ENCODE data around the gene PSMC4.
"Not testable (repeated sequence)": the region's sequence is repeated elsewhere in the genome, so short reads cannot be mapped to it uniquely, and the experiment has no call there.

PSMC4 gene

GRCh38 chr19:39949026-39949747, 21.8 kb upstream of the PSMC4 start:
- DNase-seq = no peak

GRCh38 chr19:39951065-39951650, 19.8 kb upstream of the PSMC4 start:
- no peak for DNase-seq

- DNase-seq = no peak
Measured at GRCh38 chr19:39951686-39952085, 19.3 kb upstream of the PSMC4 start.

GRCh38 chr19:39953915-39954314, 17.1 kb upstream of the PSMC4 start:
- no peak for DNase-seq

GRCh38 chr19:39957886-39958285, 13.1 kb upstream of the PSMC4 start:
- not testable (repeated sequence) for DNase-seq

- not testable (repeated sequence) for DNase-seq
Measured at GRCh38 chr19:39958942-39959341, 12.0 kb upstream of the PSMC4 start.

- not testable (repeated sequence) for DNase-seq
Measured at GRCh38 chr19:39959407-39959806, 11.6 kb upstream of the PSMC4 start.

GRCh38 chr19:39963898-39964297, 7.1 kb upstream of the PSMC4 start:
- no peak for DNase-seq

- no peak for DNase-seq
Measured at GRCh38 chr19:39966617-39967016, 4.3 kb upstream of the PSMC4 start.

GRCh38 chr19:39967561-39967960, 3.4 kb upstream of the PSMC4 start:
- DNase-seq = no peak

GRCh38 chr19:39968789-39969188, 2.2 kb upstream of the PSMC4 start:
- no peak for DNase-seq

GRCh38 chr19:39969266-39969665, 1.7 kb upstream of the PSMC4 start:
- no peak for DNase-seq

- DNase-seq = no peak
Measured at GRCh38 chr19:39969681-39970424, 1.1 kb upstream of the PSMC4 start.

- DNase-seq = no peak
Measured at GRCh38 chr19:39970425-39970674, 615 bp upstream of the PSMC4 start.

- DNase-seq = peak; percentile 23
Measured at GRCh38 chr19:39971380-39972035, 543 bp downstream of the PSMC4 start.

- DNase-seq = no peak
Measured at GRCh38 chr19:39974377-39975155, 3.6 kb downstream of the PSMC4 start.

GRCh38 chr19:39982883-39983282, 11.9 kb downstream of the PSMC4 start:
- no peak for DNase-seq

- DNase-seq = no peak
Measured at GRCh38 chr19:39983695-39984300, 12.8 kb downstream of the PSMC4 start.

- DNase-seq = no peak
Measured at GRCh38 chr19:39986643-39987042, 15.7 kb downstream of the PSMC4 start.

GRCh38 chr19:39987167-39987566, 16.2 kb downstream of the PSMC4 start:
- DNase-seq = no peak

- no peak for DNase-seq
Measured at GRCh38 chr19:39987596-39987995, 16.6 kb downstream of the PSMC4 start.

- DNase-seq = no peak
Measured at GRCh38 chr19:39993605-39994004, 22.6 kb downstream of the PSMC4 start.

GRCh38 chr19:39994361-39994760, 23.4 kb downstream of the PSMC4 start:
- no peak for DNase-seq
